H1 (cell line): ENCODE results near the gene IP6K1. TPM values are rescaled to one million over a fixed set of nuclear protein-coding genes. Genes with fewer than 3 reads are reported as not detected.
A peak's percentile ranks its signal among the peaks of the same experiment; 100 is the strongest.

Experiments
- CTBP2 ChIP-seq: IDR thresholded peaks from 2 replicates; pipeline ENCODE4 v1.7.0; 2011; ENCODE audit warnings: borderline replicate concordance, mild to moderate bottlenecking, moderate library complexity, mixed read lengths, low read length; ENCODE audit not compliant: insufficient read depth, insufficient read length
- E2F6 ChIP-seq: IDR thresholded peaks from 2 replicates; pipeline ENCODE4 v1.6.1; 2012; ENCODE audit warnings: inconsistent platforms
- PHF8 ChIP-seq: fragments of 200-600 bp; sonication (generic); conservative IDR thresholded peaks from 2 replicates; pipeline ENCODE4 v1.7.1; 2012; ENCODE audit warnings: low read depth, mild to moderate bottlenecking, inconsistent platforms, low read length, moderate library complexity
- SAP30 ChIP-seq: fragments of 300-600 bp; sonication (generic); IDR thresholded peaks from 2 replicates; pipeline ENCODE4 v1.7.1; 2012; ENCODE audit warnings: low read length, moderate library complexity, mild to moderate bottlenecking, inconsistent platforms; ENCODE audit not compliant: insufficient read depth, insufficient replicate concordance
- SIX5 ChIP-seq: IDR thresholded peaks from 2 replicates; pipeline ENCODE4 v1.6.1; 2011; ENCODE audit warnings: mild to moderate bottlenecking, low read depth, low read length
- SP4 ChIP-seq: IDR thresholded peaks from 2 replicates; pipeline ENCODE4 v1.6.1; 2012; ENCODE audit warnings: low read length, inconsistent platforms
- SRF ChIP-seq: IDR thresholded peaks from 2 replicates; pipeline ENCODE4 v1.6.1; 2011; ENCODE audit warnings: mild to moderate bottlenecking, low read depth, low read length, moderate library complexity
- TAF7 ChIP-seq: optimal IDR thresholded peaks from 2 replicates; pipeline ENCODE3; 2011; ENCODE audit warnings: low read depth, mild to moderate bottlenecking, inconsistent platforms, low read length, moderate library complexity, borderline replicate concordance
- USF2 ChIP-seq: IDR thresholded peaks from 2 replicates; pipeline ENCODE4 v1.6.1; 2011; ENCODE audit warnings: low read length, improper control_type of control experiment
- YY1 ChIP-seq: IDR thresholded peaks from 2 replicates; pipeline ENCODE4 v1.6.1; 2011; ENCODE audit warnings: low read depth, mild to moderate bottlenecking, low read length
- polyA plus RNA-seq, 7 experiments: library from polyadenylated mRNA; depleted of rRNA in 3 of 7; stranded (reverse) in 5 of 7; unstranded in 2 of 7; fragments of >200 nt in 5 of 7; fragments of 200-250 nt in 2 of 7; gene quantifications; 1 replicate in 5 of 7; 2 replicates in 1 of 7; 4 replicates in 1 of 7; pipeline versions ENCODE4 v1.2.1 to v1.2.3, GENCODE V29; 2011 to 2013; ENCODE audit warnings: missing spikeins in 2 of 7, mixed read lengths in 2 of 7
- total RNA-seq: library from RNA; stranded (reverse); fragmentation: NEBNext Ultra II Directional; extraction: Animal tissue kit (Norgen Biotek cat#: 25700); gene quantifications from 2 replicates; pipeline ENCODE4 v1.2.1, GENCODE V29; 2021

IP6K1 gene
- total and polyA plus RNA-seq, 2 of the 8 experiments (the other 6 are each of a cell fraction or from before 2014, with no cell fraction given): 31.5 to 35.2 TPM

GRCh38 chr3:49689046-49689907 lies 97.1 kb downstream of the IP6K1 start, which contains the start of the genes MST1 and RNF123 (continued):
- TF ChIP-seq E2F6: peak; percentile 45; the same call in 1 of the 2 replicates
- no peak for TF ChIP-seq USF2
- no peak for TF ChIP-seq TAF7
- no peak for TF ChIP-seq SP4
- no peak for TF ChIP-seq SRF
- 0 out of 2 replicates have a peak, but pooled peaks have one; percentile 8 for TF ChIP-seq YY1
- no peak for TF ChIP-seq SIX5
- TF ChIP-seq CTBP2: no peak
- peak; percentile 71 for TF ChIP-seq PHF8
- no peak for TF ChIP-seq SAP30
- TF ChIP-seq, all 59 proteins: peak for 25
